Activated T-cell treated with anti-CD3 and anti-CD28 coated beads, Interleukin-2, amount 50 U/mL, for 4 hours (primary cell): ENCODE data around the gene IRS1. TPM values are rescaled to one million over a fixed set of nuclear protein-coding genes. Genes with fewer than 3 reads are reported as not detected.
"Not testable (repeated sequence)": the region's sequence is repeated elsewhere in the genome, so short reads cannot be mapped to it uniquely, and the experiment has no call there.

ENCODE experiments used
- ATAC-seq, 2 donors: fragments of 200-7000 bp; cut with Tn5 transposase; one replicate each; pipeline ENCODE4 v1.10.0; 2021
- DNase-seq: peaks from one replicate; pipeline ENCODE4 v3.0.0-alpha.2; 2020
- H3K27me3 Mint-ChIP-seq: one replicate; pipeline ENCODE4 v1.8.0; 2021; ENCODE audit warnings: low read depth, mixed read lengths
- H3K36me3 Mint-ChIP-seq: one replicate; pipeline ENCODE4 v1.8.0; 2022; ENCODE audit warnings: mixed read lengths; ENCODE audit not compliant: insufficient read depth
- H3K4me1 Mint-ChIP-seq: one replicate; pipeline ENCODE4 v1.8.0; 2021; ENCODE audit warnings: low read depth, mixed read lengths
- H3K4me3 Mint-ChIP-seq: one replicate; pipeline ENCODE4 v1.8.0; 2021; ENCODE audit warnings: mild to moderate bottlenecking, moderate library complexity, mixed read lengths
- H3K9me3 Mint-ChIP-seq: one replicate; pipeline ENCODE4 v1.8.0; 2021; ENCODE audit warnings: mixed read lengths
- total RNA-seq, 3 donors: library from RNA; stranded (reverse); gene quantifications; one replicate each; pipeline ENCODE4 v1.2.1, GENCODE V29; 2021

Gene IRS1
- total RNA-seq, 3 donors from 2014 or later: 3.9 to 4.6 (median 4.6) TPM

GRCh38 chr2:226835796-226836547 is 36.4 kb upstream of the IRS1 start, which contains the start of gene RHBDD1:
TSS of gene RHBDD1 (plus strand) at chr2:226836054. CDS start at chr2:226864694, 28,640 bp downstream.
- ATAC-seq (peak; percentile 86 to 93), DNase-seq (peak; percentile 93)
- peak within 1 kb of the TSS; percentile 93 for H3K4me3 Mint-ChIP-seq
- H3K4me1 Mint-ChIP-seq: peaks cover 51% of the 10 kb centered on the region
- no peaks in the 10 kb centered on the region for H3K27me3 Mint-ChIP-seq
- peaks cover 24% of the 10 kb centered on the region for H3K36me3 Mint-ChIP-seq
- no peaks in the 10 kb centered on the region for H3K9me3 Mint-ChIP-seq

GRCh38 chr2:226835420-226835795 is 35.8 kb upstream of the IRS1 start:
- ATAC-seq (peak; percentile 12), DNase-seq (peak; percentile 40)
- H3K27me3 Mint-ChIP-seq: no peaks in the 10 kb centered on the region
- H3K4me1 Mint-ChIP-seq: peaks cover 49% of the 10 kb centered on the region
- H3K9me3 Mint-ChIP-seq: no peaks in the 10 kb centered on the region
- H3K36me3 Mint-ChIP-seq: peaks cover 26% of the 10 kb centered on the region
- H3K4me3 Mint-ChIP-seq: peak overlapping the region; percentile 93

DNA sequence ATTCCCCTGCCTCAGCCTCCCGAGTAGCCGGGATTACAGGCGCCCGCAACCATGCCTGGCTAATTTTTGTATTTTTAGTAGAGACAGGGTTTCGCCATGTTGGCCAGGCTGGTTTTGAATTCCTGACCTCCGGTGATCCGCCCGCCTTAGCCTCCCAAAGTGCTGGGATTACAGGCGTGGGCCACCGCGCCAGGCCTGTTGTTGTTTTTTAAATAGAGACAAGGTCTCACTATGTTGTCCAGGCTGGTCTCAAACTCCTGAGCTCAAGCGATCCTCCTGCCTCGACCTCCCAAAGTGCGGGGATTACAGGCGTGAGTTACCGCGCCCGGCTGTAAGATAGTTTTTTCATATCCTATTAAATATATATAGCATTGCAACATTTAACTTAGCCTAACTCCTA is 35.3 kb upstream of the IRS1 start:
- not testable (repeated sequence) for ATAC-seq, H3K27me3 Mint-ChIP-seq, H3K9me3 Mint-ChIP-seq, DNase-seq
- Mint-ChIP-seq H3K4me1 (peaks cover 46% of the 10 kb centered on the region), H3K36me3 (peaks cover 23% of the 10 kb centered on the region), H3K4me3 (peak overlapping the region; percentile 93)

GRCh38 chr2:226832061-226832460 is 32.4 kb upstream of the IRS1 start:
- ATAC-seq (no peak), DNase-seq (no peak)
- no peak overlapping the region for H3K4me3 Mint-ChIP-seq
- H3K27me3 Mint-ChIP-seq: no peaks in the 10 kb centered on the region
- H3K36me3 Mint-ChIP-seq: peaks cover 19% of the 10 kb centered on the region
- peaks cover 32% of the 10 kb centered on the region for H3K4me1 Mint-ChIP-seq
- H3K9me3 Mint-ChIP-seq: no peaks in the 10 kb centered on the region

GRCh38 chr2:226831266-226831665 is 31.6 kb upstream of the IRS1 start:
- no peaks in the 10 kb centered on the region for H3K27me3 Mint-ChIP-seq
- H3K4me1 Mint-ChIP-seq: peaks cover 29% of the 10 kb centered on the region
- peaks cover 19% of the 10 kb centered on the region for H3K36me3 Mint-ChIP-seq
- ATAC-seq: no peak
- H3K4me3 Mint-ChIP-seq: no peak overlapping the region
- no peak for DNase-seq
- H3K9me3 Mint-ChIP-seq: no peaks in the 10 kb centered on the region

- Mint-ChIP-seq H3K36me3 (peaks cover 19% of the 10 kb centered on the region), H3K4me3 (no peak overlapping the region), H3K9me3 (no peaks in the 10 kb centered on the region), H3K4me1 (peaks cover 27% of the 10 kb centered on the region), H3K27me3 (no peaks in the 10 kb centered on the region)
- no peak for DNase-seq
- no peak for ATAC-seq
Observed at GRCh38 chr2:226829721-226830631, 30.4 kb upstream of the IRS1 start.

DNA sequence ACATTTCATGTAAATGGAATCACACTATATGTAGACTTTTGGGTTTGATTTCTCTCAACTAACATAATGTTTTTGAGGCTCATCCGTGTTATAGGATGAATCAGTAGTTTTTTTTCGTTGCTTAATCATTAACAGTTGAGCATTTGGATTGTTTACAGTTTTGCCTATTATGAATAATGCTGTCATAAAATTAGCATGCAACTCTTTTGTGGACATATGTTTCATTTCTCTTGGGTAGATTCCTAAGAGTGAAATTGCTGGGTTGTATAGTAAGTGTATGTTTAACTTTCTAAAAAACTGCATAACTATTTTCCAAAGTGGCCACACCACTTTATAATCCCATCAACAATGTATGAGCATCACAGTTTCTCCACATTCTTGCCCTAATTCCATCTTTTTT is 28.6 kb upstream of the IRS1 start:
- H3K4me3 Mint-ChIP-seq: no peak overlapping the region
- no peak for DNase-seq
- peaks cover 4% of the 10 kb centered on the region for H3K9me3 Mint-ChIP-seq
- peaks cover 15% of the 10 kb centered on the region for H3K36me3 Mint-ChIP-seq
- H3K27me3 Mint-ChIP-seq: no peaks in the 10 kb centered on the region
- peaks cover 18% of the 10 kb centered on the region for H3K4me1 Mint-ChIP-seq
- peak; percentile 27 to 56 for ATAC-seq

GRCh38 chr2:226825056-226825455 is 25.4 kb upstream of the IRS1 start:
- Mint-ChIP-seq H3K9me3 (peaks cover 4% of the 10 kb centered on the region), H3K4me3 (no peak overlapping the region)

DNA sequence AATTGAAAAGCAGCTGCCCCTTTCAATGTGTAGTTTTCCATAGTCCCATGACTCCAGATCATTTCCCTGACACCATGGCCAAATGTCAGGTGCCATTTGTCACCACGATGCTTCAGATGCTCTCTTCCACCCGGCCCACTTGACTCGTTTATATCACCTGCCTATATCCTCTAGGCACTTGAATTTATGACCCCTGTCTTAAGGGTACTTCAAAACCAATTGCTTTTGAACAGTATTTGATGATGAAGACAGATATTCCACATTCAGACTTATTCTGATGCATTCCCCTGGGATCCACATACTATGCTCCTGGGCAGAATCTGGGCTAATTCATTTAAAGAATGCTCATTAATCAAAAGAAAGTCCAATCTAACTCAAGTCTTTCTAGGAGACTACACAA is 19.3 kb upstream of the IRS1 start:
- Mint-ChIP-seq H3K36me3 (peaks cover 1% of the 10 kb centered on the region), H3K4me3 (no peak overlapping the region)

More at GRCh38 chr2:226825056-226825455, 25.4 kb upstream of the IRS1 start:
- no peak for DNase-seq
- no peak for ATAC-seq
- Mint-ChIP-seq H3K4me1 (peaks cover 14% of the 10 kb centered on the region), H3K36me3 (peaks cover 1% of the 10 kb centered on the region), H3K27me3 (no peaks in the 10 kb centered on the region)

DNA sequence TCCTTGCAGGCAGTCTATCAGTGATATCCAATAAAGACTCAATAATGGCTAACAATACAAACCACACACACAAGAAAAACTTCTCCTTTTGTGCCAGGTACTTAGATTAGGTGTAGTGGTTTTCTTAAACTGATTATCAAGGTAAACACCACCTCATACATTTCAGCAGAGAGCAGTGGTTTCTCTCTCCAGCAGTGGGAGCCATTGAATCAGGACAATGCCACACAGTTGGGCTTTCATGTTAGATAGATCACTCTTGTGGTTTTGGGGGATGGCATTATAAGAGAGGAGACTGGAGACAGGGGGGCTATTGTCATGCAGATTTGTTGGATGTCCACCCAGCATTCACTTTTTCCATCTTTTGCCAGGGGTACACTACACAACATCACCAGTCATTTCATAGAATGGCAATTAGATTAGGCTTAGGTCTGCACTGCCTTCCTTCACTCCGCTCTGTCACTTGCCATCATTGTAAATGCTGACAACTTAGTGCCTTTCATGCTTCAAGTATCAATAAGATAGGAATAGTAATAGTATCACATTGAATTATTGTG is 13.6 kb upstream of the IRS1 start:
- no peak overlapping the region for H3K4me3 Mint-ChIP-seq
- peaks cover 32% of the 10 kb centered on the region for H3K27me3 Mint-ChIP-seq
- no peak for ATAC-seq
- no peaks in the 10 kb centered on the region for H3K36me3 Mint-ChIP-seq
- no peak for DNase-seq
- no peaks in the 10 kb centered on the region for H3K4me1 Mint-ChIP-seq
- no peaks in the 10 kb centered on the region for H3K9me3 Mint-ChIP-seq

More for the DNA sequence above, 19.3 kb upstream of the IRS1 start:
- ATAC-seq (no peak), DNase-seq (no peak)
- Mint-ChIP-seq H3K4me1 (no peaks in the 10 kb centered on the region), H3K9me3 (peaks cover 4% of the 10 kb centered on the region), H3K27me3 (peaks cover 13% of the 10 kb centered on the region)

DNA sequence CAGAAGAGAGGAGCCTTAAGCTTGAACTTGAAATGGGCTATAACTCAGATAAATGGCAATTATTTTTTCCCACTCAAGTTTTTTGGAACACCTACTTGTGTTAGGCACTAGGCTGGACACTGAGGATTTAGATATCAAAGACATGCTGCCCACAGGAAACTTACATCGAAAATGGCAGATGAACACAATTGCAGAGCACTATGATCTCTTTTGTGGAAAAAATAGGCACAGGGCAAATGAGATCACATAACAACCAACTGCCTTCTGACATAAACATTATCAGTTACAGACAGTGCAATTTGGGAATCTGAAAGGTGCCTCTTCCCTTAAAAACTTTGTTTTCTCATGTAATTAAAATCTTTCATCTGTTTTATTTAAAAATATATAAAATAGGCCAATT is 3.8 kb upstream of the IRS1 start:
- H3K9me3 Mint-ChIP-seq: no peaks in the 10 kb centered on the region
- no peak for DNase-seq
- no peak overlapping the region for H3K4me3 Mint-ChIP-seq

DNA sequence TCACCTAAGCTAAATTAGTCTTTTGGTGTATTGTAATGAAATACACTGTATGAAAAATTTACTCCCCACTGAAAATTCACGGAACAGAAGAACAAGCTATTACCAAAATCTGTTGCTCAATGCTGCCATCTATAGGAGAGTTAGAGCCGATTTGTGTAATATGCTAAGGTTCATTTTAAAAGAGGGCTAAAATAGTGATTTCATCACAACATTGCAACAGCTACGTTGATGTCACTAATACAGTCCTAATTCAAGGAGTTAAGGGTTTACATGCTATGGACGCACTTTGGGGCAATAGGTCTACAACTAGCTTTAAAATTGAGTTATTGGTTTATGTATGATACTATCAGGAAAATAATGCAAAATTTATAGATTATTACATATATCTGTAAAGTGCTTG is 3.0 kb upstream of the IRS1 start:
- no peaks in the 10 kb centered on the region for H3K36me3 Mint-ChIP-seq
- ATAC-seq (no peak), DNase-seq (no peak)
- no peak overlapping the region for H3K4me3 Mint-ChIP-seq
- H3K9me3 Mint-ChIP-seq: no peaks in the 10 kb centered on the region
- peaks cover 18% of the 10 kb centered on the region for H3K27me3 Mint-ChIP-seq
- peaks cover 20% of the 10 kb centered on the region for H3K4me1 Mint-ChIP-seq

More for the DNA sequence above, 3.8 kb upstream of the IRS1 start:
- Mint-ChIP-seq H3K27me3 (peaks cover 26% of the 10 kb centered on the region), H3K4me1 (peaks cover 20% of the 10 kb centered on the region), H3K36me3 (no peaks in the 10 kb centered on the region)
- ATAC-seq: no peak

- peak; percentile 61 to 67 for ATAC-seq
- Mint-ChIP-seq H3K36me3 (no peaks in the 10 kb centered on the region), H3K27me3 (peaks cover 10% of the 10 kb centered on the region), H3K4me1 (peaks cover 24% of the 10 kb centered on the region), H3K4me3 (peak overlapping the region; percentile 82), H3K9me3 (no peaks in the 10 kb centered on the region)
- peak; percentile 72 for DNase-seq
Observed at GRCh38 chr2:226800941-226801784, 1.5 kb upstream of the IRS1 start.
